Subcutaneous adipose tissue (tissue), 4 donors: Measurements from ENCODE around the gene UNC79. TPM values are rescaled to one million over a fixed set of nuclear protein-coding genes. Genes with fewer than 3 reads are reported as not detected.

Experiments used
- CTCF ChIP-seq: fragments of 450-650 bp; IDR thresholded peaks from one replicate; pipeline ENCODE4 v1.5.1; 2016; ENCODE audit warnings: low read depth, mild to moderate bottlenecking, control low read depth, antibody characterized with exemption, moderate library complexity
- total RNA-seq, 4 donors: library from RNA; depleted of rRNA; stranded (reverse); fragments of >200 nt; gene quantifications; one replicate each; pipeline ENCODE4 v1.1.0, GENCODE V29; 2016

The UNC79 gene
- under 1 TPM; 0.16 to 0.75 (median 0.28) TPM for total RNA-seq

- TF ChIP-seq CTCF: no peak
Observed at GRCh38 chr14:93430315-93431035, at the start of gene UNC79. Gene UNC79, plus strand, starts transcription at chr14:93430939. Its CDS starts 91 bp downstream, at chr14:93431030.

DNA sequence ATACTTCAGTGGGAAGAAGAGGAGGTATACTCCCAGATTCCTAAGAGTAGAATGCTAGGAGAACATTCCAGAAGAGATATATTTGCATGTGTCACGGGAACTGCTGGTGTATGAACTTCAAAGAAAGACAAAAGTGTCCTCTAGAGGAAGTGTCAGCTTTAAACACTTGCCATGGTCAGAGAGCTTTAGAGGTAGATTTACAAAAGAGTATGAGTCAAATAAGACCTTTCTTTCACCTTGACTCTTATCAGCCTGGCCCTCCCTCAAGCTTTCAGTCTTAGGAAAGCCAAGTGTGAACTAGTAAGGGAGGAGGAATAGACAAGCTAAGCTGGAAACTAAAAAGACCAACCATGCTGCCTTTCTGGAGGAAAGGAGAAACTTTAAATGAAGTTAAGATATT, 49.1 kb upstream of the UNC79 start:
- no peak for TF ChIP-seq CTCF

GRCh38 chr14:93395231-93395630, 35.5 kb upstream of the UNC79 start:
- no peak for TF ChIP-seq CTCF

- TF ChIP-seq CTCF: no peak
Observed at GRCh38 chr14:93396456-93396855, 34.3 kb upstream of the UNC79 start.

GRCh38 chr14:93398491-93398890, 32.2 kb upstream of the UNC79 start:
- TF ChIP-seq CTCF: no peak

- no peak for TF ChIP-seq CTCF
Observed at GRCh38 chr14:93402951-93403350, 27.8 kb upstream of the UNC79 start.

DNA sequence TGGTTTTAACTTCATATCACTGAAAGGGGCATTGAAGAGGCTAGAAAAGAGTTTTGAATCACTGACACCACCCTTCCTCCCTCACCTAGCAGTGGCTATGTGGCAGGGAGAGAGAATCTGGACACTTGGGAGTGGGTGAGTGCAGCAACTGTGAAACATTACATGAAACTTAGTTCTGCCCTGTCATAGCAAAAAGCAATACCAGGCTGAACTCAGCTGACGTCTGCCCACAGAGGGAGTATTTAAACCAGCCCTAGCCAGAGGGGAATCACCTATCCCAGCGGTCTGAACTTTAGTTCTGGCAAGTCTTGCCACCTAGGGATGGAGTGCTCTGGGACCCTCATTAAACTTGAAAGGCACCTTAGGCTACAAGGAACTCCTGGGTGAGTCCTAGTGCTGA, 20.7 kb upstream of the UNC79 start:
- TF ChIP-seq CTCF: no peak
